WTC11 (cell line): ENCODE data around the gene PTGES2. TPM values are rescaled to one million over a fixed set of nuclear protein-coding genes. Genes with fewer than 3 reads are reported as not detected.

Experiments used
- ATAC-seq: fragments of 200-7000 bp; cut with Tn5 transposase; 2 replicates; pipeline ENCODE4 v1.10.0; 2021; ENCODE audit warnings: mild to moderate bottlenecking, moderate library complexity
- CTCF ChIA-PET: fragments of 300-600 bp; sonication (Branson Sonifier 250); formaldehyde crosslinking; loops from one replicate; lab custom pipeline; 2021; ENCODE audit warnings: antibody characterized with exemption; lab: Charles Lee
- POLR2A ChIA-PET: fragments of 350-600 bp; sonication (Branson Sonifier 250); formaldehyde crosslinking; loops from one replicate; lab custom pipeline; 2021; ENCODE audit warnings: antibody characterized with exemption; lab: Charles Lee
- DNase-seq: peaks from one replicate; pipeline ENCODE4 v3.0.0; 2021; ENCODE audit warnings: low spot score
- H3K27ac Mint-ChIP-seq: 2 replicates; pipeline ENCODE4 v1.8.0; 2021; ENCODE audit warnings: mixed read lengths
- H3K27me3 Mint-ChIP-seq: 2 replicates; pipeline ENCODE4 v1.8.0; 2021; ENCODE audit warnings: low read depth, mild to moderate bottlenecking, moderate library complexity, mixed read lengths
- H3K36me3 Mint-ChIP-seq: 2 replicates; pipeline ENCODE4 v1.8.0; 2021; ENCODE audit warnings: mixed read lengths
- H3K4me1 Mint-ChIP-seq: 2 replicates; pipeline ENCODE4 v1.8.0; 2022; ENCODE audit warnings: mixed read lengths
- H3K4me3 Mint-ChIP-seq: 2 replicates; pipeline ENCODE4 v1.8.0; 2021; ENCODE audit warnings: mild to moderate bottlenecking, moderate library complexity, mixed read lengths
- H3K9me3 Mint-ChIP-seq: 2 replicates; pipeline ENCODE4 v1.8.0; 2021; ENCODE audit warnings: mixed read lengths
- CBFB ChIP-seq: sonication (generic); formaldehyde crosslinking; IDR thresholded peaks from 2 replicates; pipeline ENCODE4 v1.8.1; 2022; ENCODE audit warnings: mild to moderate bottlenecking, low read depth, missing genetic modification reagents
- CREB1 ChIP-seq: sonication (generic); formaldehyde crosslinking; IDR thresholded peaks from 2 replicates; pipeline ENCODE4 v1.8.0; 2023; ENCODE audit warnings: mild to moderate bottlenecking, missing genetic modification reagents
- E2F4 ChIP-seq: sonication (generic); formaldehyde crosslinking; IDR thresholded peaks from 2 replicates; pipeline ENCODE4 v1.8.1; 2022; ENCODE audit warnings: low read depth, mild to moderate bottlenecking, moderate library complexity, missing genetic modification reagents, borderline replicate concordance
- FOXP1 ChIP-seq: sonication (generic); formaldehyde crosslinking; IDR thresholded peaks from 2 replicates; pipeline ENCODE4 v1.8.0; 2022; ENCODE audit warnings: missing genetic modification reagents, mild to moderate bottlenecking, moderate library complexity, borderline replicate concordance
- IRF1 ChIP-seq: sonication (generic); formaldehyde crosslinking; IDR thresholded peaks from 2 replicates; pipeline ENCODE4 v1.8.0; 2023; ENCODE audit warnings: missing genetic modification reagents
- KAT7 ChIP-seq: sonication (generic); formaldehyde crosslinking; IDR thresholded peaks from 2 replicates; pipeline ENCODE4 v1.8.1; 2023; ENCODE audit warnings: missing genetic modification reagents, mild to moderate bottlenecking, borderline replicate concordance
- MAX ChIP-seq: sonication (generic); formaldehyde crosslinking; IDR thresholded peaks from 2 replicates; pipeline ENCODE4 v1.8.0; 2022; ENCODE audit warnings: mild to moderate bottlenecking, missing genetic modification reagents
- MXD4 ChIP-seq: fragments of 250-450 bp; sonication (Bioruptor Pico); IDR thresholded peaks from 2 replicates; pipeline ENCODE4 v1.8.0; 2021; ENCODE audit warnings: mild to moderate bottlenecking, moderate library complexity, borderline replicate concordance
- NFYB ChIP-seq: sonication (generic); formaldehyde crosslinking; conservative IDR thresholded peaks from 2 replicates; pipeline ENCODE4 v1.8.0; 2022; ENCODE audit warnings: low read depth, missing genetic modification reagents
- NR2C2 ChIP-seq: sonication (generic); formaldehyde crosslinking; IDR thresholded peaks from 2 replicates; pipeline ENCODE4 v1.8.0; 2022; ENCODE audit warnings: mild to moderate bottlenecking, missing genetic modification reagents
- NR3C1 ChIP-seq: sonication (generic); formaldehyde crosslinking; conservative IDR thresholded peaks from 2 replicates; pipeline ENCODE4 v1.8.1; 2023; ENCODE audit warnings: low read depth, mild to moderate bottlenecking, missing genetic modification reagents
- RELA ChIP-seq: sonication (generic); formaldehyde crosslinking; IDR thresholded peaks from 2 replicates; pipeline ENCODE4 v1.8.1; 2022; ENCODE audit warnings: missing genetic modification reagents, mild to moderate bottlenecking, borderline replicate concordance
- SMAD3 ChIP-seq: sonication (generic); formaldehyde crosslinking; IDR thresholded peaks from 2 replicates; pipeline ENCODE4 v1.8.0; 2022; ENCODE audit warnings: missing genetic modification reagents, mild to moderate bottlenecking, borderline replicate concordance
- TP53 ChIP-seq: sonication (generic); formaldehyde crosslinking; IDR thresholded peaks from 2 replicates; pipeline ENCODE4 v1.8.1; 2023; ENCODE audit warnings: mild to moderate bottlenecking, missing genetic modification reagents
- USF1 ChIP-seq: sonication (generic); formaldehyde crosslinking; IDR thresholded peaks from 2 replicates; pipeline ENCODE4 v1.8.0; 2022; ENCODE audit warnings: mild to moderate bottlenecking, missing genetic modification reagents
- USF2 ChIP-seq: sonication (generic); formaldehyde crosslinking; IDR thresholded peaks from 2 replicates; pipeline ENCODE4 v1.8.1; 2023; ENCODE audit warnings: mild to moderate bottlenecking, missing genetic modification reagents, moderate library complexity
- ZBTB43 ChIP-seq: sonication (generic); formaldehyde crosslinking; IDR thresholded peaks from 2 replicates; pipeline ENCODE4 v1.8.1; 2023; ENCODE audit warnings: mild to moderate bottlenecking, missing genetic modification reagents
- ZNF232 ChIP-seq: sonication (generic); formaldehyde crosslinking; IDR thresholded peaks from 2 replicates; pipeline ENCODE4 v1.8.0; 2022; ENCODE audit warnings: mild to moderate bottlenecking, missing genetic modification reagents
- ZNF263 ChIP-seq: sonication (generic); formaldehyde crosslinking; IDR thresholded peaks from 2 replicates; pipeline ENCODE4 v1.8.1; 2022; ENCODE audit warnings: low read depth, mild to moderate bottlenecking, moderate library complexity, missing genetic modification reagents
- total RNA-seq: library from RNA; stranded (reverse); gene quantifications from 3 replicates; pipeline ENCODE4 v1.2.3, GENCODE V29; 2021

The PTGES2 gene
- total RNA-seq, 1 experiment from 2014 or later = 118 TPM

GRCh38 chr9:128094166-128094949, 33.2 kb downstream of the PTGES2 start:
- peak overlapping the region; percentile 90 for H3K27ac Mint-ChIP-seq
- no peak for TF ChIP-seq IRF1 (CRISPR knock-in tag)
- TF ChIP-seq TP53 (CRISPR knock-in tag) = no peak
- no peak for TF ChIP-seq CBFB
- no peak for TF ChIP-seq NR2C2 (CRISPR knock-in tag)
- no peak for TF ChIP-seq ZNF232 (CRISPR knock-in tag)
- no peak for TF ChIP-seq USF1 (CRISPR knock-in tag)
- peak; percentile 49 for TF ChIP-seq NFYB (CRISPR knock-in tag)
- TF ChIP-seq ZBTB43 (CRISPR knock-in tag) = no peak
- H3K36me3 Mint-ChIP-seq = no peaks in the 10 kb centered on the region
- POLR2A ChIA-PET = interaction anchor here (1.2 kb wide), 1 partner anchor 27 kb away, joined by 3 read pairs; no protein-coding TSS in a partner anchor
- no peaks in the 10 kb centered on the region for H3K27me3 Mint-ChIP-seq
- no peaks in the 10 kb centered on the region for H3K9me3 Mint-ChIP-seq
- peaks cover 44% of the 10 kb centered on the region for H3K4me1 Mint-ChIP-seq
- CTCF ChIA-PET = interaction anchor here (0.8 to 7.2 kb wide), 5 partner anchors 24 to 151 kb away, joined by 3 to 73 read pairs (median 5); no protein-coding TSS in a partner anchor
- DNase-seq (peak; percentile 64), ATAC-seq (peak; percentile 25)
- H3K4me3 Mint-ChIP-seq = no peak overlapping the region

GRCh38 chr9:128093011-128093410, 34.5 kb downstream of the PTGES2 start:
- Mint-ChIP-seq H3K4me3 (no peak overlapping the region), H3K4me1 (peaks cover 33% of the 10 kb centered on the region), H3K27ac (peak overlapping the region; percentile 54), H3K36me3 (no peaks in the 10 kb centered on the region), H3K9me3 (no peaks in the 10 kb centered on the region), H3K27me3 (no peaks in the 10 kb centered on the region)
- ChIA-PET CTCF (interaction anchor here (0.9 to 1.5 kb wide), 3 partner anchors 25 to 58 kb away, joined by 3 to 9 read pairs (median 4); no protein-coding TSS in a partner anchor), POLR2A (interaction anchor here (2.1 kb wide), 1 partner anchor 25 kb away, joined by 6 read pairs; the partner anchor contains the start of genes NAIF1 and SLC25A25)
- TF ChIP-seq USF2 (CRISPR knock-in tag) = no peak
- no peak for TF ChIP-seq NR3C1
- TF ChIP-seq RELA (CRISPR knock-in tag) = no peak
- TF ChIP-seq NFYB (CRISPR knock-in tag) = no peak
- TF ChIP-seq KAT7 (CRISPR knock-in tag) = no peak
- TF ChIP-seq E2F4 = no peak
- no peak for TF ChIP-seq SMAD3 (CRISPR knock-in tag)
- TF ChIP-seq FOXP1 = no peak
- no peak for TF ChIP-seq MAX (CRISPR knock-in tag)
- TF ChIP-seq ZNF263 (CRISPR knock-in tag) = no peak
- TF ChIP-seq MXD4 (CRISPR knock-in tag) = no peak
- no peak for TF ChIP-seq CREB1 (CRISPR knock-in tag)
- no peak for ATAC-seq
- no peak for DNase-seq
